ENCODE measurements around the gene DCST1.
"Not testable (repeated sequence)": the region's sequence is repeated elsewhere in the genome, so short reads cannot be mapped to it uniquely, and the experiment has no call there.

Gene DCST1

GRCh38 chr1:155033524-155033923 is at the start of gene DCST1, which contains the start of gene DCST2:
Gene DCST1, plus strand, starts transcription at chr1:155033824. Its CDS starts 213 bp downstream, at chr1:155034037.
Gene DCST2, minus strand, starts transcription at chr1:155033781. Its CDS starts 80 bp downstream, at chr1:155033701.
- no peak for DNase-seq (ENCODE audit: low read depth)

DNA sequence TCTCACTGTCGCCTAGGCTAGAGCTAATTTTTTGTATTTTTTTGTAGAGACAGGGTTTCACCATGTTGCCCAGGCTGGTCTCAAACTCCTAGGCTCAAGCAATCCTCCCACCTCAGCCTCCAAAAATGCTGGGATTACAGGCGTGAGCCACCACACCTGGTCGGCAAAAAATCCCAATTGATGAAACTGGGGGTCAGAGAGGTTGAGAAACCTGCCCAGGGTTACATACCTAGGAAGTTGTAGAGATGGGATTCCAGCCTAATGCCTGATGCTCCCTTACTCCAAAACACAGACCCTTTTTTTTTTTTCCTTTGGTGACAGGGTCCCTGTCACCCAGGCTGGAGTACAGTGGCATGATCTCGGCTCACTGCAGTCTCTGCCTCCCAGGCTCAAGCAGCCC is 46.9 kb upstream of the DCST1 start:
- not testable (repeated sequence) for DNase-seq (ENCODE audit: low read depth)

DNA sequence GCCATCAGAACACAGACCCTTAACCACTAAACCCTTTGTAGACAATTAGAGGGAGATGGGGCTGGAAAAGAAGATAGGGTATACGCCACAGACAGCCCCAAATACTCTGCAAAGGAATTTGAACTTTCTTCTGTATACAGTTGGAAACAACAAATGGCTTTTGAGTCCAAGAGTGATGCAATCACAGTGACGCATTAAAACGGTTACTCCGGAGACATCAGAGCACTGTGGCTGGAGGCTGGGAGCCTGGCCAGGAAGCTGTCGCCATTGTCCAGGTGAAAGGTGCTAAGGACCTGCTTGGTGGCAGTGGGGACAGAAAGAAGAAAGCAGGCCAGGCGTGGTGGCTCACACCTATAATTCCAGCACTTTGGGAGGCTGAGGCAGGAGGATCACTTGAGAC is 46.3 kb upstream of the DCST1 start:
- no peak for DNase-seq (ENCODE audit: low read depth)

- no peak for DNase-seq (ENCODE audit: low read depth)
These were observed 45.3 kb upstream of the DCST1 start for GRCh38 chr1:154988058-154988954.

- DNase-seq (ENCODE audit: low read depth) = no peak
These were observed 44.3 kb upstream of the DCST1 start for GRCh38 chr1:154989195-154989860.

DNA sequence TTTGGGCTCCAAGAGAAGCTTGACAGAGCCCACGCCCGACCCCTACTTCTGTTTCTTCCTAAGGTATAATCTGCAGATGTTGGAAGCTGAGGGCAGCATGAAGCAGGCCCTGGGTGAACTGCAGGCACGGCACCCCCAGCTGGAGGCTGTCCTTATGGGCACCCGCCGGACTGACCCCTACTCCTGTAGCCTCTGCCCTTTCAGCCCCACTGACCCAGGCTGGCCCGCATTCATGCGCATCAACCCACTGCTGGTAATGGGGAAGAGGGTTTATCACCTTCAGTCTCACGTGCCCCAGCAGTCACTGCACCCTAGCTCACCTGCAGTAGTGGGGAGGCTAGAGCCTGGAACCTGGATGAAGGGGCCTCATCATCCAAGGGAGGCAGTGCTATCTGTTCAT is 43.3 kb upstream of the DCST1 start:
- DNase-seq (ENCODE audit: low read depth) = no peak

DNA sequence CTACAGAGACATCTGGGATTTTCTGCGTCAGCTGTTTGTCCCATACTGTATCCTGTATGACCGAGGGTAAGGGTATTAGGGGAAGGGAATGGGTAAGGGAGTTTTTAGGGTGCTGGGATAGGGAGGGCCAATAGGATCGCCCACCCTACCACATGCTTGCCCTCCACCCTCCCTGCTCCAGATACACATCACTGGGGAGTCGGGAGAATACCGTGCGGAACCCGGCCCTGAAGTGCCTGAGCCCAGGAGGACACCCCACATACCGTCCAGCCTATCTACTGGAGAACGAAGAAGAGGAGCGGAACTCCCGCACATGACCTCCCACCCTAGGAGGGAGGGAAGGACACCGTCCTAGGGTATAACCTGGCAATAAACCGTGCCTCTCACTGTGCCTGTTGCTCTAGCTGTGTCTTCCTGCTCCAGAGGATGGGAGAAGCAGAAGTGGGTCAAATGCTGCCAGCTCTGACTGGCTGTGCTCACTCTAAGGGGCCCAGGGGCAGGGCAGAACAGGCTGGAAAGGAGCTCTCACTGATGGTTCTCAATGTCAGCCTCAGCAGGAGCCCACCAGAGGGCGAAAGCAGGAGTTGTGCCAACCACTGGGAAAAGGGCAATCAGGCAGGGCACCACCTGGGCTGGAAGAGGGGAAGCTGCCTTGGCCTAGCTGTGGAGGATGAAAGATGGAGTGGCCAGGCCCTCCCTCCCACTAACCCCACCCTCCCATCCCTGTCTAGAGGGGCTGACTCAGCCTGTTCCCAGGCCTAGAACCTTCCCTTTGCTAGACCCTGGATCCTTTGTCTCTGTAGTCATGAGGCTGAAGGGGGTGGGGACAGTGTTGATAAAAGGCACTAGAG is 40.7 kb upstream of the DCST1 start:
- DNase-seq (ENCODE audit: low read depth) = no peak

DNA sequence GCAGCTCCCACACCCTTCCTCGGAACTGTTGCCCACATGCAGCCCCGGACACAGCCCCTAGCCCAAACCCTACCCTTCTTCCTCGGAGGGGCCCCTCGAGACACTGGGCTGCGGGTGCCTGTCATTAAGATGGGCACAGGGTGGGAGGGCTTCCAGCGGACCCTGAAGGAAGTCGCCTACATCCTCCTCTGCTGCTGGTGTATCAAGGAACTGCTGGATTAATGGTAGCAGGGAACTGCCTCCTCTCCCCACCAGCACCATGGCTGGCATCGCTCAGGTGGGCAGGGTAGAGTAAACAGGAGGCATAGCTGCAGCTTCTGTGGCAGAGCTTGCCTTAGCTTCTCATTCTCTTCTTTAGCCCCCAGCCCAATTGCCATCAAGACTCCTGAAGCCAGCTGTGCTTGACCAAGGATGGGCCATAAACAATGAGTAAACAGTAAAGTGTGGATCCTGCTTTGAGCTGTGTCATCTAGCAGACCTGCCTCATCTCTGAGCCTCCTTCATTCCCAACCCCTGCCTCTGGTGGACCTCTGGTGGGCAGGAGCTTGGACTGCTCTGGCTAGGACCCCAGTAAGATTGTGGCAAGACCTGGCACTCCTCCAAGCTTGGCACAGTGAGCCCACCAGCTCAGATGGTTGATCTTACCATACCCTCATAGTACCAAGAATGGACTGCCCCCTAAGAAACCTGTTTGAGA is 39.9 kb upstream of the DCST1 start, which contains the start of gene LENEP:
TSS of gene LENEP (plus strand) at position 15 of the 697 bp plus-strand sequence. CDS start at position 37, 22 bp downstream.
- no peak for DNase-seq (ENCODE audit: low read depth)

GRCh38 chr1:154994269-154994587 is 39.4 kb upstream of the DCST1 start:
- DNase-seq (ENCODE audit: low read depth) = no peak

- no peak for DNase-seq (ENCODE audit: low read depth)
These were observed 39.0 kb upstream of the DCST1 start for GRCh38 chr1:154994591-154994990.

- DNase-seq (ENCODE audit: low read depth) = peak; percentile 67
These were observed 38.2 kb upstream of the DCST1 start for GRCh38 chr1:154995301-154995983.

GRCh38 chr1:154996966-154997701 is 36.5 kb upstream of the DCST1 start:
- no peak for DNase-seq (ENCODE audit: low read depth)

DNA sequence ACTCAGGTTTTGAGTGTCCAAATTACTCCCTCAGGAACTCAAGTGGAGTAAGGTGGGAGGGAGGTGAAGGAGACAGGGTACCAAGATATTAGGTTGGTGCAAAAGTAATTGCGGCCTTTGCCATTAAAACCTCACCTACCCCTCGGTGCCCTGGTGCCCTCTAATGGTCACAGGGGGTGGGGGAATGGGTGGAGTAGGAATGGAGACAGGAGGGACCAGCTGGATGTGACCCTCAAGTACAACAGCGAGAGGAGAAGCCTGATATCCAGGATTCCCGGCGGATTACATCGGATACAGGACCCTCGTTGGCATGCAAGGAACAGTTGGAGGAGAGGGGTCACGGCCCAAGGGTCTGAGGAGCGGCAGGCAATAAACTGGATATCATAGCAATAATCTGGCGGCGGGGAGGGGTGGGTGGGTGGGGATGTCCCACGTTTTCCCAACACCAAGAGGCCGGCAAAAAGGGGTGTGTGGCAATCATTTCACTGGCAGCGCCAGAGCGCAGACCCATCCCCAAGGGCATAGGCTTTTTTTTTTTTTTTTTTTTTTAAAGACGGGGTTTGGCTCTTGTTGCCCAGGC is 35.3 kb upstream of the DCST1 start:
- DNase-seq (ENCODE audit: low read depth) = no peak

DNA sequence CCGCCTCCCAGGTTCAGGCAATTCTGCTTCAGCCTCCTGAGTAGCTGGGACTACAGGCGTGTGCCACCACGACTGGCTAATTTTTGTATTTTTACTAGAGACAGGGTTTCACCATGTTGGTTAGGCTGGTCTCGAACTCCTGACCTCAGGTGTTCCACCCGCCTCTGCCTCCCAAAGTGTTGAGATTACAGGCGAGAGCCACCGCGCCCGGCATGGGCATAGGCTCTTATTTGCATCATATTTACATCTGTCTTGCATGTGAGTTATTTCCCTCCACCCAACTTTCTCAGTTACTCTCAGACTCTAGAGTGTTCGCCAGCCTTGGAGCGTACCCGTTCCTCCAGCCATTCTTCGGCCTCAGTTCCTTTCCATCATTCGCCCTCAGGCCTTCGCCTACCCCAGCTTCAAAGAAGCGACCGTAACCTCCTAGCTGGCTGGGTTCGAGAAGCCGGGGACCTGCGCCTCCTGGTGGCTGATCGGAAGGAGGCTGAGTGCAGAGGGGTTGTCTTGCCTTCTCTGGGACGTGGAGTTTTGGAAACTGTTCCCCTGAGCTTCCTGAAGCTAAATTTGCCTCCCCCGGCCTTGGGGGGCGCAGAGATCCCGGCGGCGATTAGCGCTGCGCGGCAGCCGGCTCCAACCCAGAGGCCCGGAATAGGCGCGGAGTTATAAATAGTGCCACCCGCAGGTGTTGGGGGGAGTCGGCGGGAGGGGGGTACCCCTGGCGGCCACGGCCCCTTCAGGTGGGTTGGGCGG is 34.6 kb upstream of the DCST1 start:
- DNase-seq (ENCODE audit: low read depth) = no peak

DNA sequence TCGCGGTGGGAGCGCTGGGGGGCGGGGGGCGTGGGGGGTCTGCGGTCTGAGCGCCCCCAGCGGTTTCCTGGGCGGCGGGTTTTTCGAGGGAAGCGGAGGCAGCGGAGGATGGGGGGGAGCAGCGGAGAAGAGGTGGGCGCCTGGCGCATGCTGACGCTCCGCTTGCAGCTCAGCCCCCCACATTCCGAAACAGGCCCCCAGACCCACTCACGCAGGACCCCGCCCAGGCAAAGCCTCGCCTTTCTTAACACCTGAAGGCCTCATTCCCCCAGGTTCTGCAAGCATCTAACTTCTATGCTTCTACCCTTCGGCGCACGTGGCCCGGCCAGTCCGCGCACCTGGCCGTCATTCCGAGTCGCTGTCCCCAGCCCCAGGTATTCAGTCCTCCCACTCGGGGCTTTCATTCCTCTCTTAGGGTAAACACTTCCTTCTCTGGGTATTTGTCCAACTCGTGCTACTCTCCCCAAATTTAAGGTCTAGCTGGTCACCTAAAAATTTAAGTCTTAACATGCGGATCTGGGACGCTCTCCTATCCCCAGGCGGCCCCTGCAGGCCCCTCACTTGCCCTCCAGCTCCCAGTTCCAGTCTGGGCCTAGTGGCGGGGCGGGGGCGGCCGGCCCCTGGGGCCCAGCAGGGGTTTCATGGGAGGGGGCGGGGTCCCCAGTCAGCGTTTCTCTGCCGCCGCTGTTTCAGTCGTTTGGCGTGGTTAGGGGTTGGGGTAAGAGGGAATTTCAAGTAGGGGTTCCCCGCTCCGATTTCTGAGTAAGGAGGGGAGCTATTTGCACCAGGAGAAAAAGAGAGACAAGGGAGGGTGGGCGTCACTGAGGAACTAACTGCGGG is 33.8 kb upstream of the DCST1 start:
- no peak for DNase-seq (ENCODE audit: low read depth)

GRCh38 chr1:155000411-155000725 is 33.3 kb upstream of the DCST1 start:
- DNase-seq (ENCODE audit: low read depth) = no peak

DNA sequence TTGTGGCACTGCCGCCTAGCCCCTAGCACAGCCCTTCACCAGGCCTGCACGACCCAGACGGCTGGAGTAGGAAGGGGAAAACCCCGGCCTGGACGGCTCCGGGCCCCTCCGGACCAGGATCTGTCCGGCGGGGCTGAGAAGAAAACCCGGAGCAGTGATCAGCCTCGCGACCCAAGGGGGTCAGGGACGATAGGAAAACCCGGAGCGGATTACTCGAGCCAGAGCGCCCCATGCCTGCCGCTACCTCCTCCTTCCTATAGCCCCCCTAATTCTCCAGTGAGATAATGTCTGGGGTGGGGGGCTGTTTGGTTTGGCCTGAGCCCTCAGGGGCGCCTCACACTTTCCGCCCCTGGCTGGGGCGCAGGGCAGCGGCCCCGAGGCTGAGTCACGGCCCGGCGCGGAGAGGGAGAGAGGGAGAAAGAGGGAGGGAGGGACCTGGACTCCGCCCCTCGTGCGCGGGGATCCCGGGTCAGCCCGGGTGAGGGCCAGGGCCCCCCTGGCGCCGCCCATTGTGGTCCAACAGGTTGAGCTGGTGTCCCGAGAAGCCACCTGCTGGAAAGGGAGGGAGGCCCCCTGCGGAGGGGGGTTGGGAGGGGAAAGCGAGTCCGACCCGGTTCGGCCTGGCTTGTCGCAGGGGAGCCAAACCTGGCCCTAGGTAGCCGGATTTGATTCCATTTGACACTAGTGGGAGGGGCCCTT is 32.7 kb upstream of the DCST1 start:
- DNase-seq (ENCODE audit: low read depth) = peak; percentile 55

GRCh38 chr1:155001425-155001674 is 32.3 kb upstream of the DCST1 start:
- DNase-seq (ENCODE audit: low read depth) = no peak
